ENCODE results near the gene ZMYND15. TPM values are rescaled to one million over a fixed set of nuclear protein-coding genes. Genes with fewer than 3 reads are reported as not detected.

The ZMYND15 gene
- total RNA-seq, 1 donor from 2014 or later, result not detected

DNA sequence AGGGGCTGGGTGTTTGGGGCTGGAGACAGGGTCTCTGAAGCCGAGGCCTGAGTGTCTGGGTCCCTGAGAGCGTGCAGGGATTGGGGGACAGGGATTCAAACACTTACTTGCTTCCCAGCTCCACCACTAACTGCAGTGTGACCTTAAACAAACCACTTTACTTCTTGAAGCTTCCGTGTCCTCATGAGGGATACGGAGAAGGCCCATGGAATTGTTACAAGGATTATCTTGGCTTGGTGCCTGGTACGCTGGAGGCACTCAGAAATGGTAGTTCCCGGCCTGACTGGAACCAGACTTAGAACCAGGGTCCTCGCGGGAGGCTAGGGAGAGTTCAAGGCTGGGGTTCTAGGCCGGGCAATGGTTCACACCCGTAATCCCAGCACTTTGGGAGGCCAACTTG, 3.0 kb downstream of the ZMYND15 start:
- H3K27me3 Mint-ChIP-seq (ENCODE audit: unreplicated experiment), result peaks cover 31% of the 10 kb centered on the region
- TF ChIP-seq, protein P1, sequence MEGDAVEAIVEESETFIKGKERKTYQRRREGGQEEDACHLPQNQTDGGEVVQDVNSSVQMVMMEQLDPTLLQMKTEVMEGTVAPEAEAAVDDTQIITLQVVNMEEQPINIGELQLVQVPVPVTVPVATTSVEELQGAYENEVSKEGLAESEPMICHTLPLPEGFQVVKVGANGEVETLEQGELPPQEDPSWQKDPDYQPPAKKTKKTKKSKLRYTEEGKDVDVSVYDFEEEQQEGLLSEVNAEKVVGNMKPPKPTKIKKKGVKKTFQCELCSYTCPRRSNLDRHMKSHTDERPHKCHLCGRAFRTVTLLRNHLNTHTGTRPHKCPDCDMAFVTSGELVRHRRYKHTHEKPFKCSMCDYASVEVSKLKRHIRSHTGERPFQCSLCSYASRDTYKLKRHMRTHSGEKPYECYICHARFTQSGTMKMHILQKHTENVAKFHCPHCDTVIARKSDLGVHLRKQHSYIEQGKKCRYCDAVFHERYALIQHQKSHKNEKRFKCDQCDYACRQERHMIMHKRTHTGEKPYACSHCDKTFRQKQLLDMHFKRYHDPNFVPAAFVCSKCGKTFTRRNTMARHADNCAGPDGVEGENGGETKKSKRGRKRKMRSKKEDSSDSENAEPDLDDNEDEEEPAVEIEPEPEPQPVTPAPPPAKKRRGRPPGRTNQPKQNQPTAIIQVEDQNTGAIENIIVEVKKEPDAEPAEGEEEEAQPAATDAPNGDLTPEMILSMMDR (IDR thresholded peaks at IDR 0.05; ENCODE audit: unreplicated experiment), result no peak
- H3K9me3 Mint-ChIP-seq (ENCODE audit: unreplicated experiment), result no peaks in the 10 kb centered on the region
- peaks cover 13% of the 10 kb centered on the region for H3K4me1 Mint-ChIP-seq (ENCODE audit: unreplicated experiment)
- H3K36me3 Mint-ChIP-seq (ENCODE audit: low read depth, unreplicated experiment), result no peaks in the 10 kb centered on the region
- no peak overlapping the region for H3K27ac Mint-ChIP-seq (ENCODE audit: unreplicated experiment)
- no peak for DNase-seq (ENCODE audit: low spot score)
- H3K4me3 Mint-ChIP-seq (ENCODE audit: unreplicated experiment), result no peak overlapping the region

DNA sequence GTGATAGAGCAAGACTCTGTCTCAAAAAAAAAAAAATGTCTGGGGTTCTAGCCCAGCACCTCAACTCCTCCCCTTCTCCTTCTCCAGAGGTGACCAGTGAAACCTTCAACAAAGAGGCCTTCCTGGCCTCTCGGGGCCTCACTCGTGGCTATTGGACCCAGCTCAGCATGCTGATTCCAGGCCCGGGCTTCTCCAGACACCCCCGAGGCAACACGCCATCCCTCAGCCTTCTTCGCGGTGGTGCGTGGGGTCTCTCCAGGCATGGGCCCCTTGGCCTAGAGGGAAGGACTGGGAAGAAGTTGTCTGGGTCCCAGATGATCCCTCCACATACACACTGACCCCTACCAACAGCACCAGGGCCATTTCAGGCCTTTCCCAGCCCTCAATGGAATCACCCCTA, 3.6 kb downstream of the ZMYND15 start:
- Mint-ChIP-seq H3K9me3 (ENCODE audit: unreplicated experiment) (no peaks in the 10 kb centered on the region), H3K4me3 (ENCODE audit: unreplicated experiment) (no peak overlapping the region), H3K27ac (ENCODE audit: unreplicated experiment) (no peak overlapping the region), H3K4me1 (ENCODE audit: unreplicated experiment) (peaks cover 17% of the 10 kb centered on the region), H3K36me3 (ENCODE audit: low read depth, unreplicated experiment) (no peaks in the 10 kb centered on the region), H3K27me3 (ENCODE audit: unreplicated experiment) (peaks cover 29% of the 10 kb centered on the region)
- no peak for DNase-seq (ENCODE audit: low spot score)
- TF ChIP-seq, protein P1 (IDR thresholded peaks at IDR 0.05; ENCODE audit: unreplicated experiment), result no peak

DNA sequence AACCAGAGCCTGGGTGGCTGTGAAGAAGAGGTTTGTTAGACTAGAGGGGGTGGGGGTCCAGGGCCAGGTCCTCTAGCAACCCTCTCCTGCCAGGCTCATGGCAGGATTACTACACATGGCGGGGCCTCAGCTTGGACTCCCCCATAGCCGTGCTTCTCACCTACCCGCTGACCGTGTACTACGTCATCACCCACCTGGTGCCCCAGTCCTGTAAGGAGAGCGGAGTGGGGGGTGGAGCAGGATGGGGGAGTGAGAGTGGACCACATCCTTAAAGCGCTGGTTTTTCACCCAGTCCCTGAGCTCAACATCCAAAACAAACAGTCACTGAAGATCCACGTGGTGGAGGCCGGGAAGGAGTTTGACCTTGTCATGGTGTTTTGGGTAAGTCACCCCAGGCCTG, 4.3 kb downstream of the ZMYND15 start:
- H3K4me3 Mint-ChIP-seq (ENCODE audit: unreplicated experiment), result no peak overlapping the region
- TF ChIP-seq, protein P1 (IDR thresholded peaks at IDR 0.05; ENCODE audit: unreplicated experiment), result no peak
- H3K27me3 Mint-ChIP-seq (ENCODE audit: unreplicated experiment), result peaks cover 28% of the 10 kb centered on the region
- H3K4me1 Mint-ChIP-seq (ENCODE audit: unreplicated experiment), result peaks cover 18% of the 10 kb centered on the region
- DNase-seq (ENCODE audit: low spot score), result no peak
- no peak overlapping the region for H3K27ac Mint-ChIP-seq (ENCODE audit: unreplicated experiment)
- H3K36me3 Mint-ChIP-seq (ENCODE audit: low read depth, unreplicated experiment), result no peaks in the 10 kb centered on the region
- no peaks in the 10 kb centered on the region for H3K9me3 Mint-ChIP-seq (ENCODE audit: unreplicated experiment)

DNA sequence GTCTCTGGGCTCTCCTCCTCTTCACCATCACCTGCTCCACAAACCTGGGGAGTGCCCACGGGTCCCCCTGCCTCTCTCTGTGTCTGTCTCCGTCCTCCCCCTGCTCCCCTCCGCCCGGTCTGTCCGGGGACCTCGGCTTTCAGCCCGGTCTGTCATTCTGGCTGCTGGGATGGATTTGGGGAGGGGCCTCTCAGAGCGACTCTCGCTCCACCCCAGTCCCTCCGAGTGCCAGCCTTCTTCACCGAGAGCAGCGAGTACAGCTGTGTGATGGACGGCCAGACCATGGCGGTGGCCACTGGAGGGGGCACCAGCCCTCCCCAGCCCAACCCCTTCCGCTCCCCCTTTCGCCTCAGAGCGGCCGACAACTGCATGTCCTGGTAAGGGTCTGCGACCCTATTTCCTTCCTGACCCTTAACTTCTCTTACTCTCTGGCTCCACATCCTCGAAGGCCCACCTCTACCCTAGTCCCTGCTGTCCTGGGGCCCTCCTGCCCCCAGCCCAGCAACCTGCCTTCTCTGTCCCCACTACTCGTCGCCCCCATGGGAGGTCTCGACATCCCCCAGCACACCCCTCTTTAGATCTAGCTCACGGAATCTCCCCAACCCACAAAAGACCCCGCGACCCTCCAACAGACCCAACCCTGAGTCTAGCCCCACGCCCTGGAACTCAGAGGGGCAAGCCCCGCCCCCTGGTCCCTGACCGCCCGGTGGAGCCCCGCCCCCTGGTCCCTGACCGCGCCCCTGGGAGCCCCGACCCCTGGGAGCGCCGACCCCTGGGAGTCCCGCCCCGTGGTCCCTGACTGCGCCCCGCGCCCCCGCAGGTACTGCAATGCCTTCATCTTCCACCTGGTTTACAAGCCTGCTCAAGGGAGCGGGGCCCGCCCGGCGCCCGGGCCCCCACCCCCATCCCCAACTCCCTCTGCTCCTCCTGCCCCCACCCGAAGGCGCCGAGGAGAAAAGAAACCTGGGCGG, 5.7 kb downstream of the ZMYND15 start:
- peak overlapping the region; percentile 13 for H3K27ac Mint-ChIP-seq (ENCODE audit: unreplicated experiment)
- H3K27me3 Mint-ChIP-seq (ENCODE audit: unreplicated experiment), result peaks cover 24% of the 10 kb centered on the region
- no peaks in the 10 kb centered on the region for H3K9me3 Mint-ChIP-seq (ENCODE audit: unreplicated experiment)
- H3K4me3 Mint-ChIP-seq (ENCODE audit: unreplicated experiment), result peak overlapping the region; percentile 76
- DNase-seq (ENCODE audit: low spot score), result peak; percentile 37
- peaks cover 15% of the 10 kb centered on the region for H3K4me1 Mint-ChIP-seq (ENCODE audit: unreplicated experiment)
- no peaks in the 10 kb centered on the region for H3K36me3 Mint-ChIP-seq (ENCODE audit: low read depth, unreplicated experiment)
- TF ChIP-seq, protein P1 (IDR thresholded peaks at IDR 0.05; ENCODE audit: unreplicated experiment), result no peak

DNA sequence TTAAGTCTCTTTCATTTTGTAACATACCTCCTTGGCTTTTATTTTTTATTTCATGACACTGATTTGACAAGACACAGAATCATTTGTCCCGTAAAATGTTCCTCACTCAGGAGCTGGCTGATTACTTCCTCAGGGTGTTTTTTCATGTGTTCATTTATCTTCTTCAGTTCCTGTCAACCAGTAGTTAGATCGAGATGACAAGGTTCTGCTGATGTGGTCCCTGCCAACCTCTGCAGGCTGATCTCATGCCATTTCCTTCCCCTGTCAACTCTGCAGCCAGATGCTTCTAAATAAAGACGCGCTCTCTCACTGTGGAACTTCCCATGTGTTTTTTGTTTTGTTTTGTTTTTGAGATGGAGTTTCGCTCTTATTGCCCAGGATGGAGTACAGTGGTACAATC, 8.2 kb downstream of the ZMYND15 start:
- H3K4me3 Mint-ChIP-seq (ENCODE audit: unreplicated experiment), result peak overlapping the region; percentile 44
- TF ChIP-seq, protein P1 (IDR thresholded peaks at IDR 0.05; ENCODE audit: unreplicated experiment), result no peak
- H3K9me3 Mint-ChIP-seq (ENCODE audit: unreplicated experiment), result no peaks in the 10 kb centered on the region
- H3K36me3 Mint-ChIP-seq (ENCODE audit: low read depth, unreplicated experiment), result no peaks in the 10 kb centered on the region
- peaks cover 15% of the 10 kb centered on the region for H3K4me1 Mint-ChIP-seq (ENCODE audit: unreplicated experiment)
- H3K27me3 Mint-ChIP-seq (ENCODE audit: unreplicated experiment), result peaks cover 13% of the 10 kb centered on the region
- DNase-seq (ENCODE audit: low spot score), result no peak
- no peak overlapping the region for H3K27ac Mint-ChIP-seq (ENCODE audit: unreplicated experiment)
